ELF-1 (cell line): Measurements from ENCODE around the gene ATP8B2.
A peak's percentile ranks its signal among the peaks of the same experiment; 100 is the strongest.
"Not testable (repeated sequence)": the region's sequence is repeated elsewhere in the genome, so short reads cannot be mapped to it uniquely, and the experiment has no call there.

ENCODE experiments used
- DNase-seq: peaks from one replicate; pipeline ENCODE4 v3.0.0-alpha.2; 2016; ENCODE audit warnings: low read depth, low spot score

Gene ATP8B2

GRCh38 chr1:154325583-154326545 is 539 bp downstream of the ATP8B2 start:
- peak; percentile 90 for DNase-seq

- no peak for DNase-seq
Measured at GRCh38 chr1:154326546-154327465, 1.5 kb downstream of the ATP8B2 start.

DNA sequence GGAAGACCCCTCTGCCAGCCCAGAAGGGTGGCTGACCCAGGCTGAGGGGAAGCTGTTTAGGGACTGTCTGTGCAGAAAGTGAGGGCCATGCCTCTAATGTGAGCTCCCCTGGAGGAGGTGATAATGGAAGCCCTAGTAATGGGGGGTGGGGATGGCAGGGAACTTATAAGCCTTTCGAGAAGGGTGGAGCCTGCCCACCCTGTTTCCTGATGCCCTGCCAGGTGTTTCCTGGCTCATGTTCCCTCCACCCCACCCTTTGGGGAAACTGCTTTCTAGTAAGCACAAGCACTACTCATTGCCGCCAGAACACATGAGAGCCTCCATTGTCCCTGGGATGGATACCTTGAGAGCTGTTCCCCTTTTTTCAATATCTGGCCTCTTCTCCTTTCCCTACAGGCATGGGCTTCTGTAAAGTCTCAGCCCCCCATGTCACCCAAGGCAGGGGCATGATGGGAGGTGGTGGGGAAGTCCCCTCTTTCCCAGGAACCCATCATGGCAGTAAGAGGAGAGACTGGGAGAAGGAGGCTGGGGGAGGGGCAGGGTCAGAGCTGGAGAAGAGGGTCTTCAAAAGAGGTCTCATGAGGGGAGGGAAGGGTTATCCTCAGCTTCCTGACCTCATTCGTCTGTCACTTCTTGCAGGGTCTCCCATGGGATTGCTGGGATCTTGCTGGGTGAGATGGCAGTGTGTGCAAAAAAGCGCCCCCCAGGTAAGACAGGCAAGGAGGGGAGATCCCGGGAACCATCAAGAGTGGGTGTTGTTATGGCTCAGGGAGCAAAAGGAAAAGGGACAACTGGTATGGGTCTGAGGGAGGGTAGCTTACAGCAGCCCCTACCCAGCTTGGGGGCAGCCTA is 2.4 kb downstream of the ATP8B2 start:
- DNase-seq = no peak

DNA sequence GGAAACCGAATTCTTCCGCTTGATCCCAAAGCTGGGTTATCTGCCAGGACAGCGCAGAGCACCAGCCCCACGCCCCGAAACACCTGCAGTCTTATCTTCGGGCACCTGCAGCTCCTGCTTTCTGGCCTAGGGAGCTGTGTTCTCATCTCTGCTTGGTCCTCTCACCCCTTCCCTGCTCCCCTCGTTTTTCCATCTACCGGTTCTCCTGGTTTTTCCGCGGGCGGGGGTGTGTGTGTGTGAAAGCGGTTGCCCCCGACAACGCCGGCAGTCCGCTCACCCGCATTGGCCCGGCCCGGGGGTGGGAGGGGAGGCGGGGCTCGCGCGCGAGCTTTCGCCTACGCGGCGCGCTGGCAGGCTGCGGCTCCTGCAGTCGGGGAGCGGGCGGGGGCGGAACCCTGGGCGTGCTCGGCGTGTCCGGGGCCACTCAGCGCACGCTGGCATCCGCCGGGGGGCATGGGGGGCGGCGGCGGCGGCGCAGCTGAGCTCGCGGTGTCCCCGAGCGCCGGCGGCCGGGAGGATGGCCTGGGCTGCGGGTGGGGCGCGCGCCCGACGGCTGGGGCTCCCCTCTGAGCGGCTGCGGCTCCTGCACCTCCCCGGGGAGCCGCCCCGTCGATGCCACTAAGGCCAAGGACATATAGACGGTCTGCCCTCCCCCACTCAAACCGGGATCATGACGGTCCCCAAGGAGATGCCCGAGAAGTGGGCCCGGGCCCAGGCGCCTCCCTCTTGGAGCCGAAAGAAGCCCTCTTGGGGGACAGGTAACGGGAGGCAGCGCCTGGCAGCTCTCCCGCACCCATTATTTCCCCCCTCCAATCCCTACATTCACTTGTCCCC is 3.2 kb downstream of the ATP8B2 start:
- peak; percentile 62 for DNase-seq

- peak; percentile 83 for DNase-seq
Measured at GRCh38 chr1:154329152-154329521, 3.8 kb downstream of the ATP8B2 start.

DNA sequence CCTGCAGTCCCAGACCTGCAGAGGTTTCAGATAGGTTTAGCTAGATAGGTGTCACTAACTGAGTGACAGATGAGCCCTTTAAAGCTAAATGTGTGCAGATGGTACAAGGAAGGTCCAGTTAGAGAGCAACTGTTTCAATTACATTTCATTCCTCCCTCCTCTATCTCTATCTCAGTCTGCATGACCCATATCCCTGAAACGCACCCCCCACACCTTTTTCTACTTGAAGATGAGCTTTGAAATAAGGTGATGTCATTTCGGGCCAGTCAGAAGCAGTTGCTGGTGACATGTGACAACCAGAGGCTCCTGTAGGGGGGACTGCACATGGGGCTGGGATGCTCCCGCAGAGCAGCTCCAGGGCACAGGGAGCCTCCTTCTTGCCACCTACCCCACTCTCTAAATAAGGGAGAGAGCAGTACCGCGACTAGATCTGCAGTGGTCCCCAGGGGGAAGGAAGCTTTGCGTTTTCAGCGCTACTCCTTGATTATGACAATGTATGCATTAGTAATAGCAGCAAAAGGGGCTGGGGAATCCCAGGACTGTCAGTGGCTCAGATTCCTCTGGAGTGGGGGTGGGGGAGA is 4.3 kb downstream of the ATP8B2 start:
- no peak for DNase-seq

- DNase-seq = no peak
Measured at GRCh38 chr1:154330669-154331068, 5.3 kb downstream of the ATP8B2 start.

- no peak for DNase-seq
Measured at GRCh38 chr1:154334079-154335024, 9.0 kb downstream of the ATP8B2 start.

- DNase-seq = peak; percentile 86
Measured at GRCh38 chr1:154335025-154335714, 9.8 kb downstream of the ATP8B2 start.

GRCh38 chr1:154337253-154337894 is 12.0 kb downstream of the ATP8B2 start:
- DNase-seq = no peak

GRCh38 chr1:154338875-154339274 is 13.6 kb downstream of the ATP8B2 start:
- DNase-seq = no peak

DNA sequence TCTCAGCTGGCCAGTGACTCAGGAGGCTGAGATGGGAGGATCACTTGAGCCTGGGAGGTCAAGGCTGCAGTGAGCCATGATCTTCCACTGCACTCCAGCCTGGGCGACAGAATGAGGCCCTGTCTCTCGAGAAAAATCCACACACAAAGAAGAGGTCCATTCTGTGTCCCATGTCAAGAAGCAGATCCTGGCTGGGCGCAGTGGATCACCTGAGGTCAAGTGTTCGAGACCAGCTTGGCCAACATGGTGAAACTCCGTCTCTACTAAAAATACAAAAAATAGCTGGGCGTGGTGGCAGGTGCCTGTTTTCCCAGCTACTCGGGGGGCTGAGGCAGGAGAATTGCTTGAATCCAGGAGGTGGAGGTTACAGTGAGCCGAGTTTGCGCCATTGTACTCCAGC is 16.0 kb downstream of the ATP8B2 start:
- DNase-seq = not testable (repeated sequence)

- DNase-seq = no peak
Measured at GRCh38 chr1:154342132-154342531, 16.8 kb downstream of the ATP8B2 start.

- no peak for DNase-seq
Measured at GRCh38 chr1:154342836-154343472, 17.6 kb downstream of the ATP8B2 start.

- DNase-seq = peak; percentile 78
Measured at GRCh38 chr1:154344977-154345837, 19.9 kb downstream of the ATP8B2 start.

- DNase-seq = no peak
Measured at GRCh38 chr1:154346276-154346917, 21.1 kb downstream of the ATP8B2 start.
